Loucy (cell line): ENCODE measurements around the gene JMJD8.

Experiments used
- H2AFZ ChIP-seq: fragments of 200-600 bp; sonication (generic); 2 replicates; pipeline ENCODE4 v1.6.0; 2016; ENCODE audit warnings: antibody characterized with exemption, mild to moderate bottlenecking, low read length, moderate library complexity
- H3F3A ChIP-seq: fragments of 200-600 bp; 2 replicates; pipeline ENCODE4 v1.6.0; 2016; ENCODE audit warnings: antibody characterized with exemption, low read depth, mild to moderate bottlenecking
- H3K27me3 ChIP-seq: fragments of 200-600 bp; sonication (generic); 2 replicates; pipeline ENCODE4 v1.6.1; 2014; ENCODE audit warnings: low read length, mild to moderate bottlenecking; ENCODE audit not compliant: insufficient read depth, poor library complexity, severe bottlenecking
- H3K36me3 ChIP-seq: fragments of 200-600 bp; sonication (generic); 2 replicates; pipeline ENCODE4 v1.6.1; 2016; ENCODE audit warnings: low read length; ENCODE audit not compliant: insufficient read depth
- H3K4me1 ChIP-seq: fragments of 200-600 bp; sonication (generic); 2 replicates; pipeline ENCODE4 v1.5.1; 2014; ENCODE audit warnings: low read length, mild to moderate bottlenecking; ENCODE audit not compliant: insufficient read depth, poor library complexity, severe bottlenecking
- H3K4me2 ChIP-seq: fragments of 200-600 bp; sonication (generic); 2 replicates; pipeline ENCODE4 v1.6.0; 2014; ENCODE audit warnings: antibody characterized with exemption, low read length, low read depth, mild to moderate bottlenecking; ENCODE audit not compliant: poor library complexity, severe bottlenecking
- H3K4me3 ChIP-seq: fragments of 200-600 bp; sonication (generic); 2 replicates; pipeline ENCODE4 v1.5.1; 2014; ENCODE audit warnings: low read length, mild to moderate bottlenecking, mixed read lengths; ENCODE audit not compliant: poor library complexity, severe bottlenecking
- H3K79me2 ChIP-seq: fragments of 200-600 bp; sonication (generic); 2 replicates; pipeline ENCODE4 v1.6.1; 2014; ENCODE audit warnings: low read length; ENCODE audit not compliant: insufficient read depth
- H3K9ac ChIP-seq: fragments of 200-600 bp; sonication (generic); 2 replicates; pipeline ENCODE4 v1.6.0; 2014; ENCODE audit warnings: mild to moderate bottlenecking, low read depth, low read length, moderate library complexity; ENCODE audit not compliant: poor library complexity, severe bottlenecking
- H3K9me2 ChIP-seq: fragments of 200-600 bp; sonication (generic); replicated peaks from 2 replicates; pipeline ENCODE4 v1.6.1; 2016; ENCODE audit warnings: low read depth, low read length, mixed read lengths
- H3K9me3 ChIP-seq: fragments of 200-600 bp; sonication (generic); 2 replicates; pipeline ENCODE4 v1.6.1; 2014; ENCODE audit warnings: mild to moderate bottlenecking, antibody characterized with exemption, low read length, low read depth; ENCODE audit not compliant: insufficient read depth
- H4K20me1 ChIP-seq: fragments of 200-600 bp; sonication (generic); 2 replicates; pipeline ENCODE4 v1.6.0; 2014; ENCODE audit warnings: antibody characterized with exemption, low read length, mild to moderate bottlenecking; ENCODE audit not compliant: insufficient read depth, poor library complexity, severe bottlenecking
- CTCF ChIP-seq: fragments of 200-600 bp; sonication (generic); conservative IDR thresholded peaks from 2 replicates; pipeline ENCODE4 v1.5.1; 2014; ENCODE audit warnings: mild to moderate bottlenecking, antibody characterized with exemption, low read length
- EZH2phosphoT487 ChIP-seq: fragments of 200-600 bp; IDR thresholded peaks from 2 replicates; pipeline ENCODE4 v1.6.1; 2018; ENCODE audit warnings: antibody characterized with exemption, mild to moderate bottlenecking, moderate library complexity, borderline replicate concordance

The JMJD8 gene

GRCh38 chr16:660132-660458 is 24.0 kb downstream of the JMJD8 start:
- H3K9ac ChIP-seq: no peak overlapping the region
- H2AFZ ChIP-seq: no peak overlapping the region

GRCh38 chr16:659618-660017 is 24.5 kb downstream of the JMJD8 start:
- TF ChIP-seq CTCF (no peak), EZH2phosphoT487 (no peak)
- Histone ChIP-seq H3K4me3 (no peak overlapping the region), H3K79me2 (no peaks in the 10 kb centered on the region), H3K36me3 (no peaks in the 10 kb centered on the region), H3K9me3 (no peaks in the 10 kb centered on the region), H4K20me1 (no peaks in the 10 kb centered on the region), H3K27me3 (no peaks in the 10 kb centered on the region), H3K4me1 (no peaks in the 10 kb centered on the region), H3K4me2 (no peak overlapping the region), H3K9me2 (no peaks in the 10 kb centered on the region), H3F3A (no peaks in the 10 kb centered on the region), H2AFZ (no peak overlapping the region), H3K9ac (no peak overlapping the region)

More at GRCh38 chr16:660132-660458, 24.0 kb downstream of the JMJD8 start:
- Histone ChIP-seq H3K36me3 (no peaks in the 10 kb centered on the region), H3K4me2 (no peak overlapping the region), H4K20me1 (no peaks in the 10 kb centered on the region), H3K4me1 (no peaks in the 10 kb centered on the region), H3K27me3 (no peaks in the 10 kb centered on the region), H3K9me2 (no peaks in the 10 kb centered on the region), H3K9me3 (no peaks in the 10 kb centered on the region), H3K79me2 (no peaks in the 10 kb centered on the region), H3K4me3 (no peak overlapping the region), H3F3A (no peaks in the 10 kb centered on the region)
- no peak for TF ChIP-seq EZH2phosphoT487
- no peak for TF ChIP-seq CTCF

GRCh38 chr16:658679-659571 is 25.2 kb downstream of the JMJD8 start:
- H4K20me1 ChIP-seq: no peaks in the 10 kb centered on the region

More at GRCh38 chr16:658679-659571, 25.2 kb downstream of the JMJD8 start:
- no peaks in the 10 kb centered on the region for H3F3A ChIP-seq
- TF ChIP-seq EZH2phosphoT487: no peak
- TF ChIP-seq CTCF: no peak
- H3K9me2 ChIP-seq: no peaks in the 10 kb centered on the region
- no peaks in the 10 kb centered on the region for H3K4me1 ChIP-seq
- no peak overlapping the region for H3K4me2 ChIP-seq
- H3K27me3 ChIP-seq: no peaks in the 10 kb centered on the region
- no peak overlapping the region for H2AFZ ChIP-seq
- H3K9ac ChIP-seq: no peak overlapping the region
- no peaks in the 10 kb centered on the region for H3K9me3 ChIP-seq
- no peak overlapping the region for H3K4me3 ChIP-seq
- no peaks in the 10 kb centered on the region for H3K36me3 ChIP-seq
- no peaks in the 10 kb centered on the region for H3K79me2 ChIP-seq
